ENCODE data around the gene COL17A1. TPM values are rescaled to one million over a fixed set of nuclear protein-coding genes. Genes with fewer than 3 reads are reported as not detected.

Gene COL17A1
- total and polyA plus RNA-seq, 9 of the 15 experiments (the other 6 are each of a cell fraction or from before 2014, with no cell fraction given) = not detected

DNA sequence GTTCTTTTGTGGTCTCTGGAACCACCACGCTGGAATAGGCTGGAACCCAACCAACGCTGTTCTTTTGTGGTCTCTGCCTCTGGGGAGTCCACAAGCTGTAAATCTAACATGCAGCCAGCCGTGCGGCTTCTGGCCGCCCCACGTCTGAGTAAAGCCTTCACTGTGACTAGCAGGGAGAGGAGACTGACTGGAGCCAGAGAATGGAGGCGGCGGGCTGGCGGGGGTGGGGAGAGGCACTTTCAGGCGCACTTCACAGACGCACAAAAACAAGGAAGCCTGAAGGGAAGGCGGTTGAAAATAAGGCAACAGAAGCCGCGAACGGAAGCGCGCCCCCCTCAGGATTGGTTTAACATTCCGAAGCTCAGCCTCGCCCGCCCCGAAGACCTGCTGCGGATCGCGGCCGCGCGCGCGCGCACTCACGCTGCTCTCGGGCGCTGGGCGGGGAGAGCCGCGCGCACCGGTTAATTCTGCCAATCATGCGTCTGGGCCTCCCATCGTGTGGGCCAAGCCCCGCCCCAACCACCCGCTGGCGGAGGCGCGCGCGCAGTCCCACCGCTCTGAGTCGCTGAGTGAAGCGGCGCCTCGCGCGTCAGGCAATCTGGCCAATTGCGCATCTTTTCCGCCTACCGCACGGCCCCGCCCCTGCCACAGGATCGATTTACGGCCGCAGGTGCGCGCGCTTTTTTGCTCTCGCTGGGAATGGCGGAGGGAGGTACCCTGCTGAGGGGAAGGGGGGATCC is 36.0 kb upstream of the COL17A1 start, which contains the start of gene SFR1 (continued):
- TF ChIP-seq, protein P1, sequence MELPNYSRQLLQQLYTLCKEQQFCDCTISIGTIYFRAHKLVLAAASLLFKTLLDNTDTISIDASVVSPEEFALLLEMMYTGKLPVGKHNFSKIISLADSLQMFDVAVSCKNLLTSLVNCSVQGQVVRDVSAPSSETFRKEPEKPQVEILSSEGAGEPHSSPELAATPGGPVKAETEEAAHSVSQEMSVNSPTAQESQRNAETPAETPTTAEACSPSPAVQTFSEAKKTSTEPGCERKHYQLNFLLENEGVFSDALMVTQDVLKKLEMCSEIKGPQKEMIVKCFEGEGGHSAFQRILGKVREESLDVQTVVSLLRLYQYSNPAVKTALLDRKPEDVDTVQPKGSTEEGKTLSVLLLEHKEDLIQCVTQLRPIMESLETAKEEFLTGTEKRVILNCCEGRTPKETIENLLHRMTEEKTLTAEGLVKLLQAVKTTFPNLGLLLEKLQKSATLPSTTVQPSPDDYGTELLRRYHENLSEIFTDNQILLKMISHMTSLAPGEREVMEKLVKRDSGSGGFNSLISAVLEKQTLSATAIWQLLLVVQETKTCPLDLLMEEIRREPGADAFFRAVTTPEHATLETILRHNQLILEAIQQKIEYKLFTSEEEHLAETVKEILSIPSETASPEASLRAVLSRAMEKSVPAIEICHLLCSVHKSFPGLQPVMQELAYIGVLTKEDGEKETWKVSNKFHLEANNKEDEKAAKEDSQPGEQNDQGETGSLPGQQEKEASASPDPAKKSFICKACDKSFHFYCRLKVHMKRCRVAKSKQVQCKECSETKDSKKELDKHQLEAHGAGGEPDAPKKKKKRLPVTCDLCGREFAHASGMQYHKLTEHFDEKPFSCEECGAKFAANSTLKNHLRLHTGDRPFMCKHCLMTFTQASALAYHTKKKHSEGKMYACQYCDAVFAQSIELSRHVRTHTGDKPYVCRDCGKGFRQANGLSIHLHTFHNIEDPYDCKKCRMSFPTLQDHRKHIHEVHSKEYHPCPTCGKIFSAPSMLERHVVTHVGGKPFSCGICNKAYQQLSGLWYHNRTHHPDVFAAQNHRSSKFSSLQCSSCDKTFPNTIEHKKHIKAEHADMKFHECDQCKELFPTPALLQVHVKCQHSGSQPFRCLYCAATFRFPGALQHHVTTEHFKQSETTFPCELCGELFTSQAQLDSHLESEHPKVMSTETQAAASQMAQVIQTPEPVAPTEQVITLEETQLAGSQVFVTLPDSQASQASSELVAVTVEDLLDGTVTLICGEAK (IDR thresholded peaks at IDR 0.05) = peak; percentile 38; the same call in 1 of the 2 replicates
- TF ChIP-seq, protein P1 (CRISPR knock-in tag; IDR thresholded peaks at IDR 0.05) = no peak
- TF ChIP-seq NONO (IDR thresholded peaks at IDR 0.05; ENCODE audit: low read depth in 2 of 2, low read length in 1 of 2) (no peak), SP1 (CRISPR knock-in tag; IDR thresholded peaks at IDR 0.05) (peak; percentile 86), BRD9 (IDR thresholded peaks at IDR 0.05; ENCODE audit: low read depth, partially characterized antibody) (no peak), SMC3 (conservative IDR thresholded peaks at IDR 0.05; ENCODE audit: insufficient read depth, low read depth, low read length) (peak; percentile 26; the same call in 1 of the 2 replicates), ZNF431 (CRISPR knock-in tag; IDR thresholded peaks at IDR 0.05) (peak; percentile 62; the same call in 1 of the 2 replicates), POLR2B (IDR thresholded peaks at IDR 0.05; ENCODE audit: low read depth, partially characterized antibody) (peak; percentile 77), ZKSCAN3 (CRISPR knock-in tag; IDR thresholded peaks at IDR 0.05) (no peak), SUPT5H (IDR thresholded peaks at IDR 0.05) (peak; percentile 77), TEAD4 (IDR thresholded peaks at IDR 0.05; ENCODE audit: low read length) (peak; percentile 58), TEAD4 (CRISPR knock-in tag; IDR thresholded peaks at IDR 0.05; ENCODE audit: borderline replicate concordance) (no peak), CHD2 (IDR thresholded peaks at IDR 0.05; ENCODE audit: low read depth, low read length) (no peak), NR4A1 (CRISPR knock-in tag; IDR thresholded peaks at IDR 0.05) (no peak), NR4A1 (tag; IDR thresholded peaks at IDR 0.05) (no peak), SRSF9 (IDR thresholded peaks at IDR 0.05; ENCODE audit: borderline replicate concordance, low read depth, low read length) (no peak)
- TF ChIP-seq, protein P2, sequence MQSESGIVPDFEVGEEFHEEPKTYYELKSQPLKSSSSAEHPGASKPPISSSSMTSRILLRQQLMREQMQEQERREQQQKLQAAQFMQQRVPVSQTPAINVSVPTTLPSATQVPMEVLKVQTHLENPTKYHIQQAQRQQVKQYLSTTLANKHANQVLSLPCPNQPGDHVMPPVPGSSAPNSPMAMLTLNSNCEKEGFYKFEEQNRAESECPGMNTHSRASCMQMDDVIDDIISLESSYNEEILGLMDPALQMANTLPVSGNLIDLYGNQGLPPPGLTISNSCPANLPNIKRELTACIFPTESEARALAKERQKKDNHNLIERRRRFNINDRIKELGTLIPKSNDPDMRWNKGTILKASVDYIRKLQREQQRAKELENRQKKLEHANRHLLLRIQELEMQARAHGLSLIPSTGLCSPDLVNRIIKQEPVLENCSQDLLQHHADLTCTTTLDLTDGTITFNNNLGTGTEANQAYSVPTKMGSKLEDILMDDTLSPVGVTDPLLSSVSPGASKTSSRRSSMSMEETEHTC (IDR thresholded peaks at IDR 0.05) = no peak
- TF ChIP-seq, protein P3, sequence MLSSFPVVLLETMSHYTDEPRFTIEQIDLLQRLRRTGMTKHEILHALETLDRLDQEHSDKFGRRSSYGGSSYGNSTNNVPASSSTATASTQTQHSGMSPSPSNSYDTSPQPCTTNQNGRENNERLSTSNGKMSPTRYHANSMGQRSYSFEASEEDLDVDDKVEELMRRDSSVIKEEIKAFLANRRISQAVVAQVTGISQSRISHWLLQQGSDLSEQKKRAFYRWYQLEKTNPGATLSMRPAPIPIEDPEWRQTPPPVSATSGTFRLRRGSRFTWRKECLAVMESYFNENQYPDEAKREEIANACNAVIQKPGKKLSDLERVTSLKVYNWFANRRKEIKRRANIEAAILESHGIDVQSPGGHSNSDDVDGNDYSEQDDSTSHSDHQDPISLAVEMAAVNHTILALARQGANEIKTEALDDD (IDR thresholded peaks at IDR 0.05) = 0 out of 2 replicates have a peak, but pooled peaks have one; percentile 13
